OCI-LY1 (cell line): ENCODE measurements around the gene IFT88.

Experiments used
- EZH2 ChIP-seq: fragments of 200-600 bp; sonication (generic), shearing (Covaris generic); IDR thresholded peaks from 2 replicates; pipeline ENCODE4 v1.8.0; 2017; ENCODE audit warnings: borderline replicate concordance, mixed run types, mild to moderate bottlenecking, antibody characterized with exemption, low read length, moderate library complexity, mixed read lengths
- TF ChIP-seq, protein P1 (sequence below): fragments of 200-600 bp; sonication (generic), shearing (Covaris generic); IDR thresholded peaks from 2 replicates; pipeline ENCODE4 v1.5.1; 2017; ENCODE audit warnings: mild to moderate bottlenecking, antibody characterized with exemption, low read length, moderate library complexity, mixed read lengths

DNA sequence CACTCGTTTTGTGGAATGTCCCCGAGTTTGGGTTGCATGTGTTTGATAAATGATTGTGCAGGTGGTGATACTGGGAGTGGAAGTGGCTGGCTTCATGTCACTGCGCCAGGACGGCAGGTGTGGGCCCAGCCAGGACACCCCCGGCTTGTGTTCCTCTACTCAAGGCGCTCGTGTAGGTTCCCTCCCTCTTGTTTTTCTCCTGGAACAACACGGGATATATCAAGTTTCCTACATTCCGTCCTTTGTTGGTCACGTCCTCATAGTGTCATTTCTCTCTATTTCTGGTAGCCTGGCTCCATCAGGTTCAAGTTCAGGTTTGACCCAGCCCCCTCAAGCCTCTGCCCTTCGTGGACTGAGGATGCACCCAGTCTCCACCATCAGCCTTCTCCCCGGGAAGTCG lies 152.8 kb downstream of the IFT88 start:
- TF ChIP-seq, protein P1, sequence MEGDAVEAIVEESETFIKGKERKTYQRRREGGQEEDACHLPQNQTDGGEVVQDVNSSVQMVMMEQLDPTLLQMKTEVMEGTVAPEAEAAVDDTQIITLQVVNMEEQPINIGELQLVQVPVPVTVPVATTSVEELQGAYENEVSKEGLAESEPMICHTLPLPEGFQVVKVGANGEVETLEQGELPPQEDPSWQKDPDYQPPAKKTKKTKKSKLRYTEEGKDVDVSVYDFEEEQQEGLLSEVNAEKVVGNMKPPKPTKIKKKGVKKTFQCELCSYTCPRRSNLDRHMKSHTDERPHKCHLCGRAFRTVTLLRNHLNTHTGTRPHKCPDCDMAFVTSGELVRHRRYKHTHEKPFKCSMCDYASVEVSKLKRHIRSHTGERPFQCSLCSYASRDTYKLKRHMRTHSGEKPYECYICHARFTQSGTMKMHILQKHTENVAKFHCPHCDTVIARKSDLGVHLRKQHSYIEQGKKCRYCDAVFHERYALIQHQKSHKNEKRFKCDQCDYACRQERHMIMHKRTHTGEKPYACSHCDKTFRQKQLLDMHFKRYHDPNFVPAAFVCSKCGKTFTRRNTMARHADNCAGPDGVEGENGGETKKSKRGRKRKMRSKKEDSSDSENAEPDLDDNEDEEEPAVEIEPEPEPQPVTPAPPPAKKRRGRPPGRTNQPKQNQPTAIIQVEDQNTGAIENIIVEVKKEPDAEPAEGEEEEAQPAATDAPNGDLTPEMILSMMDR: no peak
- TF ChIP-seq EZH2: no peak
